Body of pancreas (tissue), 4 donors: ENCODE results near the gene PALS2.

ENCODE experiments used
- POLR2A ChIP-seq, 3 donors: fragments of 450-650 bp; IDR thresholded peaks; one replicate each; pipeline ENCODE4 v1.6.1; 2016; ENCODE audit warnings: antibody characterized with exemption in 3 of 3, mild to moderate bottlenecking in 2 of 3
- TF ChIP-seq, protein P1 (sequence below), 7 experiments: fragments of 450-650 bp in 4 of 7; fragments of 200-600 bp in 3 of 7; sonication (generic) in 3 of 7; IDR thresholded peaks; one replicate each; pipeline ENCODE4 v1.5.1; 2016 to 2019; ENCODE audit warnings: antibody characterized with exemption in 7 of 7

DNA sequence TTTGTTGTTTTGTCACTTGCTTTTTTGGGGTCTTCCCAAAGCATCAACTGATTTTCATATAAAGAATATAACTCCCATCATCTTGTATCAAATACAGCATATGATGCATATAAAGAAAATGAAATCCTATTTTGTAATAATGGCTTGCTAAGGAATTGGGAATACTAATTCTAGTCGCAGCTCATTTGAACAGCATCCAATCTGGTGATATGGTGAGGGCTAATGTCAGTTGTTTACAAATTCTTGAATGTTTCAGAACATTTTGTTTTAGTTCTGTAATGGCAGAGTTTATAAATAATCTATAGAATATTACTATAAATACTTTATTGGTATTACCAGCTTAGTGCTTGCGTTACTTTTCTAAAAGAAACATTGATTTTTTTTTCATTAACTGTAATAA, 8.9 kb downstream of the PALS2 start:
- no peak for TF ChIP-seq POLR2A (IDR thresholded peaks at IDR 0.05)
- TF ChIP-seq, protein P1, sequence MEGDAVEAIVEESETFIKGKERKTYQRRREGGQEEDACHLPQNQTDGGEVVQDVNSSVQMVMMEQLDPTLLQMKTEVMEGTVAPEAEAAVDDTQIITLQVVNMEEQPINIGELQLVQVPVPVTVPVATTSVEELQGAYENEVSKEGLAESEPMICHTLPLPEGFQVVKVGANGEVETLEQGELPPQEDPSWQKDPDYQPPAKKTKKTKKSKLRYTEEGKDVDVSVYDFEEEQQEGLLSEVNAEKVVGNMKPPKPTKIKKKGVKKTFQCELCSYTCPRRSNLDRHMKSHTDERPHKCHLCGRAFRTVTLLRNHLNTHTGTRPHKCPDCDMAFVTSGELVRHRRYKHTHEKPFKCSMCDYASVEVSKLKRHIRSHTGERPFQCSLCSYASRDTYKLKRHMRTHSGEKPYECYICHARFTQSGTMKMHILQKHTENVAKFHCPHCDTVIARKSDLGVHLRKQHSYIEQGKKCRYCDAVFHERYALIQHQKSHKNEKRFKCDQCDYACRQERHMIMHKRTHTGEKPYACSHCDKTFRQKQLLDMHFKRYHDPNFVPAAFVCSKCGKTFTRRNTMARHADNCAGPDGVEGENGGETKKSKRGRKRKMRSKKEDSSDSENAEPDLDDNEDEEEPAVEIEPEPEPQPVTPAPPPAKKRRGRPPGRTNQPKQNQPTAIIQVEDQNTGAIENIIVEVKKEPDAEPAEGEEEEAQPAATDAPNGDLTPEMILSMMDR (IDR thresholded peaks at IDR 0.05): no peak
